Keratinocyte (primary cell): Measurements from ENCODE around the gene PI4KA. TPM values are rescaled to one million over a fixed set of nuclear protein-coding genes. Genes with fewer than 3 reads are reported as not detected.

Experiments
- DNase-seq: peaks from one replicate; pipeline ENCODE4 v3.0.0-alpha.2; 2011; ENCODE audit warnings: low read depth, missing footprints, low spot score
- FAIRE-seq: peaks from 2 replicates; lab custom pipeline; 2011; peaks lifted over from hg19 to GRCh38; lab: Jason Lieb, UNC
- H2AFZ ChIP-seq: 2 replicates; pipeline ENCODE4 v1.6.0; 2012; ENCODE audit warnings: low read length, control low read depth, inconsistent platforms; ENCODE audit not compliant: control insufficient read depth
- H3K27ac ChIP-seq: 2 replicates; pipeline ENCODE4 v1.5.1; 2011; ENCODE audit warnings: low read length; ENCODE audit not compliant: control insufficient read depth, insufficient read depth
- H3K27me3 ChIP-seq: 3 replicates; pipeline ENCODE4 v1.6.0; 2011; ENCODE audit warnings: low read length; ENCODE audit not compliant: control insufficient read depth, insufficient read depth; ENCODE audit errors: extremely low read depth
- H3K36me3 ChIP-seq, 2 experiments: 2 replicates in 1 of 2; 3 replicates in 1 of 2; pipeline ENCODE4 v1.5.1; 2011; ENCODE audit warnings: low read length in 2 of 2, mild to moderate bottlenecking in 1 of 2; ENCODE audit not compliant: control insufficient read depth in 2 of 2, insufficient read depth in 2 of 2; ENCODE audit errors: extremely low read depth in 1 of 2
- H3K4me1 ChIP-seq: 3 replicates; pipeline ENCODE4 v1.5.1; 2011; ENCODE audit warnings: low read length; ENCODE audit not compliant: control insufficient read depth, insufficient read depth; ENCODE audit errors: extremely low read depth
- H3K4me2 ChIP-seq: 3 replicates; pipeline ENCODE4 v1.6.0; 2011; ENCODE audit warnings: low read depth, low read length; ENCODE audit not compliant: control insufficient read depth, insufficient read depth; ENCODE audit errors: extremely low read depth
- H3K4me3 ChIP-seq, 3 experiments: fragments of 200-600 bp in 1 of 3; sonication (generic) in 1 of 3; 2 replicates in 2 of 3; 3 replicates in 1 of 3; pipeline ENCODE4 v1.5.1; 2011 to 2016; ENCODE audit warnings: low read length in 3 of 3, mild to moderate bottlenecking in 3 of 3, control low read depth in 2 of 3, inconsistent platforms in 1 of 3, low read depth in 1 of 3, mixed read lengths in 1 of 3, mixed run types in 1 of 3, moderate library complexity in 1 of 3; ENCODE audit not compliant: control insufficient read depth in 2 of 3, insufficient read depth in 2 of 3; ENCODE audit errors: extremely low read depth in 1 of 3
- H3K79me2 ChIP-seq: 2 replicates; pipeline ENCODE4 v1.6.0; 2012; ENCODE audit warnings: low read length; ENCODE audit not compliant: control insufficient read depth, insufficient read depth
- H3K9ac ChIP-seq: 3 replicates; pipeline ENCODE4 v1.6.0; 2011; ENCODE audit warnings: low read length; ENCODE audit not compliant: control insufficient read depth, insufficient read depth; ENCODE audit errors: extremely low read depth
- H3K9me1 ChIP-seq: 3 replicates; pipeline ENCODE4 v1.6.0; 2011; ENCODE audit warnings: low read length; ENCODE audit not compliant: control insufficient read depth, insufficient read depth; ENCODE audit errors: extremely low read depth
- H3K9me3 ChIP-seq: 2 replicates; pipeline ENCODE4 v1.5.1; 2012; ENCODE audit warnings: low read depth, low read length; ENCODE audit not compliant: control insufficient read depth
- H4K20me1 ChIP-seq: 3 replicates; pipeline ENCODE4 v1.6.0; 2011; ENCODE audit warnings: low read length; ENCODE audit not compliant: control insufficient read depth, insufficient read depth; ENCODE audit errors: extremely low read depth
- CTCF ChIP-seq, 3 experiments: IDR thresholded peaks in 1 of 3; conservative IDR thresholded peaks in 1 of 3; optimal IDR thresholded peaks in 1 of 3; 2 replicates in 2 of 3; 3 replicates in 1 of 3; pipeline versions ENCODE3 to v1.5.1; 2011; ENCODE audit warnings: low read length in 3 of 3, mild to moderate bottlenecking in 3 of 3, moderate library complexity in 2 of 3, control low read depth in 1 of 3, inconsistent platforms in 1 of 3; ENCODE audit not compliant: insufficient read depth in 2 of 3; ENCODE audit errors: extremely low read depth in 1 of 3
- EZH2 ChIP-seq: IDR thresholded peaks from one replicate; pipeline ENCODE4 v1.6.1; 2012; ENCODE audit warnings: inconsistent platforms, mild to moderate bottlenecking, low read length, moderate library complexity
- dilution Hi-C: fragments of 300-500 bp; cut with MboI; formaldehyde crosslinking; loops from one replicate; pipeline ENCODE4 v1.7.0; 2020; ENCODE audit warnings: low sequenced_read_pairs; ENCODE audit not compliant: extremely low pct_ligation_motif_present
- polyA plus RNA-seq, 5 experiments: library from polyadenylated mRNA; depleted of rRNA in 3 of 5; stranded (reverse) in 3 of 5; stranded (forward) in 1 of 5; unstranded in 1 of 5; fragments of >200 nt; gene quantifications; 1 replicate in 1 of 5; 2 replicates in 3 of 5; 3 replicates in 1 of 5; pipeline versions ENCODE4 v1.2.1 to v1.2.3, GENCODE V29; 2011 to 2012; ENCODE audit warnings: missing spikeins in 2 of 5, low read depth in 1 of 5, low replicate concordance in 1 of 5

The PI4KA gene
- polyA plus RNA-seq, 1 donor (not counting 4 experiments of a cell fraction or from before 2014, with no cell fraction given): 13.6 TPM

DNA sequence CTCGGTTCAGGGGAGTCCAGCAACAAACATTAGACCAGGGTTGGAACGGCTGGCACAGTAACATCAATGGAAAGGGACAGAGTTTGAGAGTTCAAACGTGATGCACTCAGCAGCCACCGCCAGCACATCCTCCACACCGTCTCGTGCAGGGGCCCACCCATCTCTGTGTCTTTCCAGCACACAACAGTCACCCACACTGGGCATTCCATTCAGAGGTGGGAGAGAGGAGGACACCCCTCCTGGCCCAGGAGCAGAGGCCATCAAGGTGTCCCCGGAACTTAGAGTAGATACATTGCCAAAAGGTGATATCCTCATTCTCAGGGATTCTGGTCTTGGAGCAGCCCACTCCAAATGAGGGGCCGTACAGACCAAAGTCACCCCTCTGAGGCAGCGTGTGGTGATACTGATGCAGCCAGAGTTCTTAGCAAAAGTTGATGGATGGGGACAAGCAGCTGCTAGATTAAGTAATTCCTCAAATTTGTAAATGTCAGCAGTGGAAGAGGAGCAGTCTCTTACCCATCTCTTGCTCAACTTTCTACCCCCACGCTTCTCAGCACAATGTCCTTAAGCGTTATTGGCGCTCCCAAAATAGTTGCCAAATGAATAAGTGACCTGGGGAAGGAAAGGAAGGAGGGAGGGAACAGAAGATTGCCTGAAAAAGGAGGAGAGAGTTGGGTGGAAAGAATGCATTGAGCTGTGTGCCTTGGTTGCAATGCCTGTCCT lies 5.7 kb upstream of the PI4KA start:
- no peaks in the 10 kb centered on the region for H3K9me1 ChIP-seq
- no peak overlapping the region for H3K9ac ChIP-seq
- dilution Hi-C loops: no loop called here
- peaks cover 5% of the 10 kb centered on the region for H3K79me2 ChIP-seq
- H3K4me3 ChIP-seq: no peak overlapping the region
- no peak overlapping the region for H3K4me2 ChIP-seq
- H3K9me3 ChIP-seq: no peaks in the 10 kb centered on the region
- DNase-seq (no peak), FAIRE-seq (no peak)
- no peak overlapping the region for H2AFZ ChIP-seq
- peaks cover 3% of the 10 kb centered on the region for H4K20me1 ChIP-seq
- H3K4me1 ChIP-seq: peaks cover 16% of the 10 kb centered on the region
- H3K27me3 ChIP-seq: no peaks in the 10 kb centered on the region
- H3K27ac ChIP-seq: no peak overlapping the region
- H3K36me3 ChIP-seq: peaks cover 0 to 6% of the 10 kb centered on the region in 2 experiments
- TF ChIP-seq CTCF (optimal IDR thresholded peaks at IDR 0.05 in 1 of 3, IDR thresholded peaks at IDR 0.05 in 1 of 3, conservative IDR thresholded peaks at IDR 0.05 in 1 of 3; ENCODE audit: extremely low read depth in 1 of 3, insufficient read depth in 2 of 3, low read length in 3 of 3) (no peak), EZH2 (no peak)

DNA sequence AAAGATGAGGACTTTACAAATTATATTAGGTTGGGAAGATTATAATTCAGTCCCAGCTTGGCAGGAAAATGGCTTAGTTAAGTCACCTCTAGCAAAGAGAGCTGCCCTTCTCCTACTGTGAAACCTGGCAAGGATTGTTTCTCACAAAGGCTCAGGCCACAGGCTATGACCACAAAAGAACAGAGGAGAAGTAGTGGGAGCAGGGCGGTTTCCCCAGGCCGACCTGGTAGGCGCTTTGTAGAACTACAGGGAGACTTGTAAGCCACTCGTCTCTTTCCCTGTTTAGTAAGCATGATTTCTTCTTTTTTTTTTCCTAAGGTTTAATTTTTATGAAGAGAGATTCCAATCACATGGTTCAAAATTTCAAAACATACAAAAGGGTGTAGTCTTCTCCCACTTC lies 4.8 kb upstream of the PI4KA start:
- Histone ChIP-seq H3K36me3 (peaks cover 0 to 6% of the 10 kb centered on the region in 2 experiments), H3K9me1 (no peaks in the 10 kb centered on the region), H3K4me3 (no peak overlapping the region), H3K27ac (no peak overlapping the region), H3K27me3 (no peaks in the 10 kb centered on the region), H3K4me2 (no peak overlapping the region), H3K9ac (no peak overlapping the region), H4K20me1 (peaks cover 3% of the 10 kb centered on the region), H2AFZ (no peak overlapping the region), H3K4me1 (peaks cover 17% of the 10 kb centered on the region), H3K9me3 (no peaks in the 10 kb centered on the region), H3K79me2 (peaks cover 8% of the 10 kb centered on the region)
- no peak for DNase-seq
- no peak for TF ChIP-seq CTCF (optimal IDR thresholded peaks at IDR 0.05 in 1 of 3, IDR thresholded peaks at IDR 0.05 in 1 of 3, conservative IDR thresholded peaks at IDR 0.05 in 1 of 3; ENCODE audit: extremely low read depth in 1 of 3, insufficient read depth in 2 of 3, low read length in 3 of 3)
- TF ChIP-seq EZH2: no peak
- no peak for FAIRE-seq
- dilution Hi-C loops: no loop called here
